Neural progenitor cell (in vitro differentiated cells): ENCODE results near the gene C15orf62.

Experiments used
- EZH2 ChIP-seq: fragments of 200-600 bp; sonication (generic); IDR thresholded peaks from 2 replicates; pipeline ENCODE4 v1.6.1; 2017; ENCODE audit warnings: antibody characterized with exemption, mild to moderate bottlenecking, moderate library complexity
- EZH2phosphoT487 ChIP-seq: fragments of 200-600 bp; sonication (generic); IDR thresholded peaks from 2 replicates; pipeline ENCODE4 v1.6.1; 2017; ENCODE audit warnings: antibody characterized with exemption
- TF ChIP-seq, protein P1 (sequence below): fragments of 200-600 bp; sonication (generic); IDR thresholded peaks from 2 replicates; pipeline ENCODE4 v1.5.1; 2017; ENCODE audit warnings: antibody characterized with exemption, mild to moderate bottlenecking

GRCh38 chr15:40793216-40793989 lies 23.6 kb downstream of the C15orf62 start:
- TF ChIP-seq, protein P1, sequence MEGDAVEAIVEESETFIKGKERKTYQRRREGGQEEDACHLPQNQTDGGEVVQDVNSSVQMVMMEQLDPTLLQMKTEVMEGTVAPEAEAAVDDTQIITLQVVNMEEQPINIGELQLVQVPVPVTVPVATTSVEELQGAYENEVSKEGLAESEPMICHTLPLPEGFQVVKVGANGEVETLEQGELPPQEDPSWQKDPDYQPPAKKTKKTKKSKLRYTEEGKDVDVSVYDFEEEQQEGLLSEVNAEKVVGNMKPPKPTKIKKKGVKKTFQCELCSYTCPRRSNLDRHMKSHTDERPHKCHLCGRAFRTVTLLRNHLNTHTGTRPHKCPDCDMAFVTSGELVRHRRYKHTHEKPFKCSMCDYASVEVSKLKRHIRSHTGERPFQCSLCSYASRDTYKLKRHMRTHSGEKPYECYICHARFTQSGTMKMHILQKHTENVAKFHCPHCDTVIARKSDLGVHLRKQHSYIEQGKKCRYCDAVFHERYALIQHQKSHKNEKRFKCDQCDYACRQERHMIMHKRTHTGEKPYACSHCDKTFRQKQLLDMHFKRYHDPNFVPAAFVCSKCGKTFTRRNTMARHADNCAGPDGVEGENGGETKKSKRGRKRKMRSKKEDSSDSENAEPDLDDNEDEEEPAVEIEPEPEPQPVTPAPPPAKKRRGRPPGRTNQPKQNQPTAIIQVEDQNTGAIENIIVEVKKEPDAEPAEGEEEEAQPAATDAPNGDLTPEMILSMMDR: no peak
- TF ChIP-seq EZH2 (no peak), EZH2phosphoT487 (no peak)
